SK-N-SH treated with all-trans-retinoic acid at 6 μM for 48 hours (cell line): ENCODE results near the gene NMD3.
A peak's percentile ranks its signal among the peaks of the same experiment; 100 is the strongest.
"Not testable (repeated sequence)": the region's sequence is repeated elsewhere in the genome, so short reads cannot be mapped to it uniquely, and the experiment has no call there.

ENCODE experiments used
- ATAC-seq: fragments of 200-7000 bp; cut with Tn5 transposase; 3 replicates; pipeline ENCODE4 v1.9.1; 2020; ENCODE audit warnings: mild to moderate bottlenecking, moderate library complexity
- ARNTL ChIP-seq: fragments of 450-650 bp; formaldehyde crosslinking; IDR thresholded peaks from 2 replicates; pipeline ENCODE4 v1.5.0; 2020; ENCODE audit warnings: low read depth, mild to moderate bottlenecking, moderate library complexity, borderline replicate concordance
- BACH2 ChIP-seq: fragments of 250-450 bp; sonication (Bioruptor Pico); IDR thresholded peaks from 2 replicates; pipeline ENCODE4 v1.9.0; 2021; ENCODE audit warnings: mild to moderate bottlenecking, borderline replicate concordance
- CSDC2 ChIP-seq: fragments of 250-450 bp; sonication (Bioruptor Pico); IDR thresholded peaks from 2 replicates; pipeline ENCODE4 v1.5.0; 2020; ENCODE audit warnings: mild to moderate bottlenecking, moderate library complexity
- ESRRG ChIP-seq: fragments of 250-450 bp; sonication (Bioruptor Pico); IDR thresholded peaks from 2 replicates; pipeline ENCODE4 v1.6.1; 2021; ENCODE audit warnings: mild to moderate bottlenecking
- GLIS3 ChIP-seq: fragments of 250-450 bp; sonication (Bioruptor Pico); IDR thresholded peaks from 2 replicates; pipeline ENCODE4 v1.5.0; 2020; ENCODE audit warnings: mild to moderate bottlenecking, moderate library complexity
- ISL1 ChIP-seq: fragments of 250-450 bp; sonication (Bioruptor Pico); IDR thresholded peaks from 2 replicates; pipeline ENCODE4 v2.1.2; 2022; ENCODE audit warnings: mild to moderate bottlenecking, moderate library complexity
- OSR1 ChIP-seq: fragments of 250-450 bp; sonication (Bioruptor Pico); IDR thresholded peaks from 2 replicates; pipeline ENCODE4 v1.8.0; 2022; ENCODE audit warnings: moderate library complexity, mild to moderate bottlenecking, inconsistent platforms
- POU6F1 ChIP-seq: fragments of 250-450 bp; sonication (Bioruptor Pico); IDR thresholded peaks from 2 replicates; pipeline ENCODE4 v1.8.0; 2021; ENCODE audit warnings: low read depth, mild to moderate bottlenecking, moderate library complexity, borderline replicate concordance
- PPARA ChIP-seq: fragments of 250-450 bp; sonication (Bioruptor Pico); IDR thresholded peaks from 2 replicates; pipeline ENCODE4 v1.5.0; 2020; ENCODE audit warnings: mild to moderate bottlenecking, borderline replicate concordance
- SNAI2 ChIP-seq: fragments of 250-450 bp; sonication (Bioruptor Pico); IDR thresholded peaks from 2 replicates; pipeline ENCODE4 v1.5.0; 2020; ENCODE audit warnings: mild to moderate bottlenecking, moderate library complexity
- TCF4 ChIP-seq: fragments of 250-450 bp; sonication (Bioruptor Pico); IDR thresholded peaks from 2 replicates; pipeline ENCODE4 v1.8.0; 2021; ENCODE audit warnings: mild to moderate bottlenecking, moderate library complexity, borderline replicate concordance
- TOX ChIP-seq: fragments of 250-450 bp; sonication (Bioruptor Pico); IDR thresholded peaks from 2 replicates; pipeline ENCODE4 v1.8.0; 2021; ENCODE audit warnings: mild to moderate bottlenecking, moderate library complexity, borderline replicate concordance
- ZFP3 ChIP-seq: fragments of 250-450 bp; sonication (Bioruptor Pico); IDR thresholded peaks from 2 replicates; pipeline ENCODE4 v1.5.0; 2020; ENCODE audit warnings: mild to moderate bottlenecking, moderate library complexity
- ZFP30 ChIP-seq: fragments of 450-650 bp; formaldehyde crosslinking; IDR thresholded peaks from 2 replicates; pipeline ENCODE4 v1.5.0; 2022; ENCODE audit warnings: mild to moderate bottlenecking, moderate library complexity
- ZNF70 ChIP-seq: fragments of 450-650 bp; formaldehyde crosslinking; IDR thresholded peaks from 2 replicates; pipeline ENCODE4 v1.5.0; 2020; ENCODE audit warnings: mild to moderate bottlenecking, moderate library complexity
- ZNF8 ChIP-seq: fragments of 450-650 bp; formaldehyde crosslinking; IDR thresholded peaks from 2 replicates; pipeline ENCODE4 v1.5.0; 2020; ENCODE audit warnings: mild to moderate bottlenecking, moderate library complexity
- TF ChIP-seq, protein P1 (sequence below): fragments of 250-450 bp; sonication (Bioruptor Pico); IDR thresholded peaks from 2 replicates; pipeline ENCODE4 v1.5.1; 2020; ENCODE audit warnings: low read depth, mild to moderate bottlenecking, moderate library complexity
- TF ChIP-seq, protein P2 (sequence below): fragments of 250-450 bp; sonication (Bioruptor Pico); IDR thresholded peaks from 2 replicates; pipeline ENCODE4 v1.5.1; 2021; ENCODE audit warnings: mild to moderate bottlenecking, moderate library complexity

The NMD3 gene

GRCh38 chr3:161220850-161221753 is at the start of gene NMD3:
NMD3 (plus strand) TSS chr3:161221311; CDS start chr3:161222014, 703 bp downstream.
- TF ChIP-seq GLIS3 (CRISPR knock-in tag) (no peak), BACH2 (no peak), ISL1 (CRISPR knock-in tag) (peak; percentile 22; the same call in 1 of the 2 replicates), ZNF8 (CRISPR knock-in tag) (0 out of 2 replicates have a peak, but pooled peaks have one; percentile 36), PPARA (CRISPR knock-in tag) (no peak)
- peak; percentile 97 for ATAC-seq

- ATAC-seq = peak; percentile 60; the same call in 2 of the 3 replicates
- TF ChIP-seq GLIS3 (CRISPR knock-in tag) (no peak), ISL1 (CRISPR knock-in tag) (no peak), ZFP3 (CRISPR knock-in tag) (no peak), ESRRG (CRISPR knock-in tag) (no peak), CSDC2 (CRISPR knock-in tag) (no peak), BACH2 (no peak), POU6F1 (CRISPR knock-in tag) (no peak), ZNF70 (no peak)
- TF ChIP-seq, protein P1, sequence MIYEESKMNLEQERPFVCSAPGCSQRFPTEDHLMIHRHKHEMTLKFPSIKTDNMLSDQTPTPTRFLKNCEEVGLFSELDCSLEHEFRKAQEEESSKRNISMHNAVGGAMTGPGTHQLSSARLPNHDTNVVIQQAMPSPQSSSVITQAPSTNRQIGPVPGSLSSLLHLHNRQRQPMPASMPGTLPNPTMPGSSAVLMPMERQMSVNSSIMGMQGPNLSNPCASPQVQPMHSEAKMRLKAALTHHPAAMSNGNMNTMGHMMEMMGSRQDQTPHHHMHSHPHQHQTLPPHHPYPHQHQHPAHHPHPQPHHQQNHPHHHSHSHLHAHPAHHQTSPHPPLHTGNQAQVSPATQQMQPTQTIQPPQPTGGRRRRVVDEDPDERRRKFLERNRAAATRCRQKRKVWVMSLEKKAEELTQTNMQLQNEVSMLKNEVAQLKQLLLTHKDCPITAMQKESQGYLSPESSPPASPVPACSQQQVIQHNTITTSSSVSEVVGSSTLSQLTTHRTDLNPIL (CRISPR knock-in tag) = no peak
- TF ChIP-seq, protein P2, sequence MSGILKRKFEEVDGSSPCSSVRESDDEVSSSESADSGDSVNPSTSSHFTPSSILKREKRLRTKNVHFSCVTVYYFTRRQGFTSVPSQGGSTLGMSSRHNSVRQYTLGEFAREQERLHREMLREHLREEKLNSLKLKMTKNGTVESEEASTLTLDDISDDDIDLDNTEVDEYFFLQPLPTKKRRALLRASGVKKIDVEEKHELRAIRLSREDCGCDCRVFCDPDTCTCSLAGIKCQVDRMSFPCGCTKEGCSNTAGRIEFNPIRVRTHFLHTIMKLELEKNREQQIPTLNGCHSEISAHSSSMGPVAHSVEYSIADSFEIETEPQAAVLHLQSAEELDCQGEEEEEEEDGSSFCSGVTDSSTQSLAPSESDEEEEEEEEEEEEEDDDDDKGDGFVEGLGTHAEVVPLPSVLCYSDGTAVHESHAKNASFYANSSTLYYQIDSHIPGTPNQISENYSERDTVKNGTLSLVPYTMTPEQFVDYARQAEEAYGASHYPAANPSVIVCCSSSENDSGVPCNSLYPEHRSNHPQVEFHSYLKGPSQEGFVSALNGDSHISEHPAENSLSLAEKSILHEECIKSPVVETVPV (CRISPR knock-in tag) = no peak
These were observed 49.2 kb upstream of the NMD3 start for GRCh38 chr3:161171639-161172552.

DNA sequence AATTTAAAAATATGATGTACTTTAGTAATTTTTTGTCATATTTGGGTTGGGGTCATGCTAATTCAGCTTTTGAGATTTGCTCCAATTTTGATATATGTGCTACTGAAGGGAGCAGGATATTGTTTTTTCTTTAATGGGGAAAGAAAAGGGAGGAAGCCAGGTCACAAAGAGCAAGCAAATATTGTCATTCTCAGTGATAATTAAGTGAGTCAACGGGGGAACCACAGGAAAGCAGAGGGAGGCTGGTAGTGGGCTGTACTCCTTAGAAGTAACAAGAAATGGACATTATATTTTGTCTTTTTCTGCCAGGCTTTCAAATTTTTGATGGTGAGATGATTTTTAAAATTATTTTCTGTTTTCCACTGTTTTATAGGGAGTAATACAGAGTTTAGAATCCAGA is 45.6 kb upstream of the NMD3 start:
- no peak for TF ChIP-seq OSR1 (CRISPR knock-in tag)
- TF ChIP-seq SNAI2 (CRISPR knock-in tag) = no peak
- TF ChIP-seq TOX (CRISPR knock-in tag) = no peak
- no peak for TF ChIP-seq ZNF70
- ATAC-seq = no peak

DNA sequence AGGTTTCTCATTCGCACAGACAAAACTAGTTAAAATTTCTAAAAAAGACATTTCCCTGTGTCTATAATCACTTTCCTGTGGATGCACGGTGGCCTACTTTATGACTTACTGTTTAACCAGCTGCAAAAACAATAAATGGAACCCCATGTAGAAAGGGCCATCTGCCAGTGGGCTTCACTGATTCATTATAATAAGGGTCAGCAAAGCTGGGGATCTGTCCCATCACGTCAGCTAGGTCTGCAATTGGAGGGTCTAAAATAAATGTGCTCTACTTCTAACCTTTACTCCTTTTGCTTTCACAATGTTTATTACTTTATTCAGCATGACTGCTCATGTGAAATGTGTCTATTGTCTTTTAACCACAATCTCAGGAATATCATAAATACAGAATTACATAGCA is 43.1 kb upstream of the NMD3 start:
- no peak for ATAC-seq
- TF ChIP-seq ZFP30 (CRISPR knock-in tag) (no peak), ISL1 (CRISPR knock-in tag) (no peak), PPARA (CRISPR knock-in tag) (no peak), OSR1 (CRISPR knock-in tag) (no peak), TCF4 (CRISPR knock-in tag) (no peak), GLIS3 (CRISPR knock-in tag) (no peak), ARNTL (CRISPR knock-in tag) (no peak)
- TF ChIP-seq, protein P1 (CRISPR knock-in tag) = no peak

- ATAC-seq = not testable (repeated sequence)
These were observed 39.7 kb upstream of the NMD3 start for GRCh38 chr3:161181371-161181770.
